GM19238 (cell line): ENCODE data around the gene BMS1.
A peak's percentile ranks its signal among the peaks of the same experiment; 100 is the strongest.
"Not testable (repeated sequence)": the region's sequence is repeated elsewhere in the genome, so short reads cannot be mapped to it uniquely, and the experiment has no call there.

Experiments used
- DNase-seq: peaks from one replicate; pipeline ENCODE4 v3.0.0; 2011; ENCODE audit warnings: low spot score; ENCODE audit not compliant: insufficient read length

BMS1 gene

GRCh38 chr10:42782446-42783180 is at the start of gene BMS1:
BMS1 (plus strand) TSS chr10:42782795; CDS start chr10:42784395, 1,600 bp downstream.
- peak; percentile 69 for DNase-seq

- no peak for DNase-seq
Observed at GRCh38 chr10:42734536-42734935, 48.1 kb upstream of the BMS1 start.

GRCh38 chr10:42738679-42739078 is 43.9 kb upstream of the BMS1 start:
- DNase-seq, result no peak

DNA sequence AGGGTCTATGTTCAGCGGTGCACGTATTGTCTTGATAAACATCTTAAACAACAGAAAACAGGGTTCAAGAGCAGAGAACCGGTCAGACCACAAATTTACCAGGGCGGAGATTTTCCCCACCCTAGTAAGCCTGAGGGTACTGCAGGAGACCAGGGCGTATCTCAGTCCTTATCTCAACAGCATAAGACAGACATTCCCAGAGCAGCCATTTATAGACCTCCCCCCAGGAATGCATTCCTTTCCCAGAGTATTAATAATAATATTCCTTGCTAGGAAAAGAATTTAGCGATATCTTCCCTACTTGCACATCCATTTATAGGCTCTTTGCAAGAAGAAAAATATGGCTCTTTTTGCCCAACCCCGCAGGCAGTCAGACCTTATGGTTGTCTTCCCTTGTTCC is 41.1 kb upstream of the BMS1 start:
- DNase-seq, result not testable (repeated sequence)

DNA sequence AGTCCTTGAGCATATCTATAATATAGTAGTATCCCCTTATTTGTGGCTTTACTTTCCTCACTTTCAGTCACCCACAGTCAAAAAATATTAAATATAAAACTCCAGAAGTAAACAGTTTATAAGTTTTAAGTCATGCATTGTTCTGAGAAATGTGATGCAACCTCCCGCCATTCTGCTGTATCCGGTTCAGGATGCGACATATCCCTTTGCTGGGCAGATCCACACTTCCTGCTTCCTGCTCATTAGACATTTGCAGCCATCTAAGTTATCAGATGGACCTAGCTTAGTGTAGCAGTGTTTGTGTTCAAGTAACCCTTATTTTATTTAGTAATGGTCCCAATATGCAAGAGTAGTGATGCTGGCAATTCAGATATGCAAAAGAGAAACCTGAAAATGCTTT is 38.9 kb upstream of the BMS1 start:
- no peak for DNase-seq

GRCh38 chr10:42744134-42744701 is 38.4 kb upstream of the BMS1 start:
- DNase-seq, result no peak

DNA sequence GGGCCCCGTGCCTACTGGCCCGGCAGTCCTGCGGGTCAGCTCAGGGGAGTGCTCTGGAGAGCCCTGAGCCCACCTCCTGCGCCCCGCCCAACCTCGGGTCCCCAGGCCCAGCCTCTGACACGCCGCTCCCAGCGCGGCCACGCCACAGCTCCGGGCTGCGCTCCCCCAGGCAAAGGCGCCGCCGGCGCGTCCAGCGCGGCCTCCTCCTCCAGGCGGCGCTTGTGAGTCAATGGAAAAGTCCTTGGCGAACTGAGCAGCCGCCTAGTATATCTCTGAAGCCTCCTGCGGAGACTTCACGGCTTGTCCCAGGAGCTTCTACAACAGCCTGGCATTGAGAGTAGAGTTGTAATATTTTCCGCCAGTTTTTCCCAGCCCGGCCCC is 29.5 kb upstream of the BMS1 start:
- DNase-seq, result no peak

DNA sequence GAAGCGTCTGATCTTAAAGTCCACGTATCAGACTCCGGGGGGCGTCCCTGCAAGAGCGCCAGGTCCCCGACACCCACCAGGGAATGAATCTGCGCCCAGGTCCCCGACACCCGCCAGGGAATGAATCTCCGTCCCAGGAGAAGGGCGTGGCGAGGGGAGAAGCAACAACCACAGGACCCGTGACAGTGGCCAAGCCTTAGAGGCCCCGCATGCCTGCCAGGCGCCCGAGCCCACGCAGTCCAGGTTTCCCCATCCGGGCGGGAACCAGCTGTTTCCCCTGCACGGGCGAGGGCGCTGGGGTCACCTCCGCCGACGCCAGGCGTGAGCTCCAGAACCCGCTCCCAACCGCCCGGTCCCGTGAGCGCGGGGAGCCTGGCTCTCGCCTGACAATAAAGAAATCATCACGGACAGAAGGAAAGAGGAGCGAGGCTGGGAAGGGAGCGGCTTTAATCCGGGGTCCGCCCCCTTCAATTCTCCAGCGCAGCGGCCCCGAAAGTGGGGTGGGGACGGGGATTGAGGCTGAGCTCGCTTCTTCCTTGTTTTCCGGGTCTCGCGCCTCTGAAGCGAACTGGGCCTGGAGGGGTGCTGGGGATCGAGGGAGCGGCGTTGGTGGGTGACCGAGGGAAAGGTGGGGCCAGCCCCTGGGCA is 29.0 kb upstream of the BMS1 start:
- DNase-seq, result no peak

DNA sequence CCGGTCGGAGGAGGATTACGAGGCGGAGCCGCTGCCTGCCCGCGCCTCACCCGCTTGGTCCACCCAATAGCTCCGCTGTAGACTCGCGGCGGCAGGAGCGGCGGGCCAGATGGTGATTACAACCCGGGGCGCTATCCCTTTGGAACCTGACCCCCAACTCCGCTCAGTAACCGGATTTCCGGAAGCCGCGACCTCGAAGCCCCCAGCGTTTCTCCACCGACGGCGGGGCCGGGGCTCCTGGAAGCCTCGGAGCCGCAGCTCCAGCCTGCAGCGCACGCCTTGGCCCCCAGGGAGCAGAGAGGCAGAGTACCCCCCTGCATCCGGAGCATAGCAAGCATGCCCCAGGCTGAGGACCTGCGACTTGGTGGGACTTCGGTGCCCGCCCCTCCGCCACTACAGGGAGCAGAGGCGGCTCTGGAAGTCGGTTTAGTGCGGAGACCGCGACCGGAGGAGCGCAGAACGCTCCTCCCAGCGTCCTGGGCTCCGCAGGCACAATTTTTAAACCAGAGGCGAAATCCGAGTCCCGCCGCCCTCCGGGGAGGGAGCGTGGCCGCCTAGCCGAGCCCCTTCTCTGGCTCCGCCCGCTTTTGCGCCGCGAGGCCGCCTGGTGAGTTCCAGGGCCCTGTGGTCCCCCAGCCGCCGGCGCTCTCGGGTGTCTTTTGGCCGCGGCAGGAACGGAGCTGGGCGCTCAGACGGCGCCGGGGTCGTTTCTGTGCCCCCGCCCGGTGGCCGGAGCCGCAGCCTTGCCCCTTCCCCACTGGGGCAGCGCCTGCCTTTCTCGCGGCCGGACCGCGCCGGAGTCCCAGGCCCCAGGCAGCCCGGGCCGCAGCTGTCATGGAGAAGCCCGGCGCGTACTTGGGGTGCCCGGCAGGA is 28.2 kb upstream of the BMS1 start:
- no peak for DNase-seq

GRCh38 chr10:42755028-42755451 is 27.6 kb upstream of the BMS1 start:
- no peak for DNase-seq

DNA sequence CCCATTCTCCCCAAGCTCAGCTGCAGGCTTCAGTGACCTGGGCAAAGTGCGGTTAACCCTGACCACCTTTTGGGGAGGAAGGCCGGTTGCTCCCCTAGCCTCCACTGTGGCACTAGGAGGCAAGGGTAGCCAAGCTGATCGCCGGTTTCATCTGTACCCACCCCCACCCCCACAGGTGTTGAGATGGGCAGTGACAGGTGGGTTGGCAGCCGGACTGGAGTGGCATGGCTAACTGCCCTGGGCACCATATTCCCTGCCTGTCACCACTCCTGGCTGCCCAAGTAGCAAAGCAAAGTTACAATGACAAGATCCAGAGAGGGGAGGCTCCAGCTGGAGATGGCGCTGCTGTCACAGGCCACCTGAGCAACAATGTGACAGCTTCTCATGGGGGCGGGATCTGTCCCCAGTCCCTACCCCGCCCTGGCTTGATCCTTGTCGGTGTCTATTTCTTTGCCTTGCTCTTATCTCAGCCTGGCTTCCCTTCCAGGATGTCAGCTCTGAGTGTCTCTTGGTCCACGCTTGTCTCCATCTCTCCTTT is 27.0 kb upstream of the BMS1 start:
- DNase-seq, result no peak

- no peak for DNase-seq
Observed at GRCh38 chr10:42767906-42768305, 14.7 kb upstream of the BMS1 start.

- no peak for DNase-seq
Observed at GRCh38 chr10:42768581-42769152, 13.9 kb upstream of the BMS1 start.

GRCh38 chr10:42769173-42769572 is 13.4 kb upstream of the BMS1 start:
- no peak for DNase-seq

- DNase-seq, result no peak
Observed at GRCh38 chr10:42769673-42770072, 12.9 kb upstream of the BMS1 start.

DNA sequence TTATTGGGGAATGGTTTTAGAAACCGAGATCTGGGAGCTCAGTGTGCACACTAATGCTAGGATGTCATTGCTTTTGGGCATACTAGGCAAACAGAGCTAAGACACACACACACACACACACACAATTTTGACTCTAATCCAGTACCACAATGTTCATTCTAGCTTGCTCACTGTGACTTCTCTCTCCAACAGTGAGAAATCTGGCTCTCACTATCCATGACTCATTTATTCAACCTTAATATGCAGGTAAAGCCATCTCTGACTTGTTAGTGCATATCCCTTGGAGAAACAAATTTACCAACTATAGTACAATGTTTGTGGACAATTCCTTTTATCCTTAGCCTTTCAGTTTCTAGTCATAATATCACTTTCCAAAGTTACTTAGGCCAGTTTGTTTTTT is 5.9 kb upstream of the BMS1 start:
- DNase-seq, result no peak

DNA sequence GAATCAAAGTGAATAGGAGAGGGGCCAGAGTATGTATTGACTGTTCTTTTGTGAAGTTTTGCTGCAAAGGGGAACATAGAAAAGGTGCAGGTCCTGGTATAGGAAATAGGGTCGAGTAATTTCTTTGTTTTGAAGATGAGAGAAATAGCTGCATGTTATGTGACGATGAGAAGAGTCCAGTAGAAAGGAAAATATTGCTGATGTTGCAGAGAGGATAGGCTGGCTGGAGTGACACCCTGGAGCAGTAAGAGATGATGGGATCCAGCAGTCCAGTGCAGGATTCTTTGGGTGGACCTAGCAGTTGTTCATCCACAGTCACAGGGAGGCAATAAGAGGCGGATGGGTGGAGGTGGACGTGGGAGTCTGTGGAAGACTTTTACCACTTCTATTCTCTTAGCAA is 2.1 kb upstream of the BMS1 start:
- no peak for DNase-seq

GRCh38 chr10:42781893-42782445 is 626 bp upstream of the BMS1 start:
- no peak for DNase-seq

- DNase-seq, result no peak
Observed at GRCh38 chr10:42783181-42783549, 570 bp downstream of the BMS1 start.

DNA sequence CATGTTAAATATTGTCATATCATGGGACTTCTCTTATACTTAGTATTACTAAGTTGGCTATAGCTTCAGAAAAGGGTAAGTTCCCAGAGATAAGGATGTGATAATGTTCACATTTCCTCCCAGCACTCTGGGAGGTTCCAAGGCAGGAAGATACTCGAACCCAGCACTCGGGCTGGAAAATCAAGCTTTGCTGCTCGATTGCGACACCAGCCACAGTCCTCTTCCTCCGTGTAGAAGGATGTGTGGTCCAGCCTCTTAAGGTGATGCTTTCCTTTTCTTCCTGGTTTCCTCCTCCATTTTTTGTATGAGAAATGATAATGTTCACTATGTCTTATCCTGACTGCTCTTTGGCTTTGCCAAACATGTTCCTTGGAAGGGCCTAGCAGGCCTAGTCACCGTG is 3.2 kb downstream of the BMS1 start:
- DNase-seq, result no peak

GRCh38 chr10:42790835-42791234 is 8.2 kb downstream of the BMS1 start:
- DNase-seq, result no peak
